GM12874 (cell line): Measurements from ENCODE around the gene ETV6.

ENCODE experiments used
- TF ChIP-seq, protein P1 (sequence below): IDR thresholded peaks from 2 replicates; pipeline ENCODE4 v1.5.1; 2011; ENCODE audit warnings: low read depth, mild to moderate bottlenecking, control low read depth, low read length, moderate library complexity; ENCODE audit not compliant: insufficient read depth

Gene ETV6

DNA sequence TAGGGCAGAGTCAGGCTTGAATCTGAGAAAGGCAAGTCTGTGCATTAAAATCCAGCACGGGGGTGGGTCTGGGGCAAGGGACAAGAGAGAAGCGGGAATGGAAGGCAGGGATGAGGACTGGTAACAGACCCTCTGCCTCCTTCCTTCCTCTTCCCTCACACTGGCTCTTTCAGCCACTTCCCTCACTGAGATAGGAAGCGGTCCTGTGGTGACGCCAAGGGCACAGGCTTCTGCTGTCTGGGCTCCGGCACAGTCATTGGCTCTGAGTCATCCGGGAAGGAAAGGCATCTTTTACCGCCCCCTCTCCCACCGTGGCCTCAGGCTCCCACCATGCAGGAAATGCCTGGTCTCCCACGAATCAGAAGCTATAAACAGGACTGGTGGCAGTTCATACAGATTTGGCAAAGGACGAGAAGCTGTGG, 70.2 kb downstream of the ETV6 start:
- TF ChIP-seq, protein P1, sequence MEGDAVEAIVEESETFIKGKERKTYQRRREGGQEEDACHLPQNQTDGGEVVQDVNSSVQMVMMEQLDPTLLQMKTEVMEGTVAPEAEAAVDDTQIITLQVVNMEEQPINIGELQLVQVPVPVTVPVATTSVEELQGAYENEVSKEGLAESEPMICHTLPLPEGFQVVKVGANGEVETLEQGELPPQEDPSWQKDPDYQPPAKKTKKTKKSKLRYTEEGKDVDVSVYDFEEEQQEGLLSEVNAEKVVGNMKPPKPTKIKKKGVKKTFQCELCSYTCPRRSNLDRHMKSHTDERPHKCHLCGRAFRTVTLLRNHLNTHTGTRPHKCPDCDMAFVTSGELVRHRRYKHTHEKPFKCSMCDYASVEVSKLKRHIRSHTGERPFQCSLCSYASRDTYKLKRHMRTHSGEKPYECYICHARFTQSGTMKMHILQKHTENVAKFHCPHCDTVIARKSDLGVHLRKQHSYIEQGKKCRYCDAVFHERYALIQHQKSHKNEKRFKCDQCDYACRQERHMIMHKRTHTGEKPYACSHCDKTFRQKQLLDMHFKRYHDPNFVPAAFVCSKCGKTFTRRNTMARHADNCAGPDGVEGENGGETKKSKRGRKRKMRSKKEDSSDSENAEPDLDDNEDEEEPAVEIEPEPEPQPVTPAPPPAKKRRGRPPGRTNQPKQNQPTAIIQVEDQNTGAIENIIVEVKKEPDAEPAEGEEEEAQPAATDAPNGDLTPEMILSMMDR = no peak

DNA sequence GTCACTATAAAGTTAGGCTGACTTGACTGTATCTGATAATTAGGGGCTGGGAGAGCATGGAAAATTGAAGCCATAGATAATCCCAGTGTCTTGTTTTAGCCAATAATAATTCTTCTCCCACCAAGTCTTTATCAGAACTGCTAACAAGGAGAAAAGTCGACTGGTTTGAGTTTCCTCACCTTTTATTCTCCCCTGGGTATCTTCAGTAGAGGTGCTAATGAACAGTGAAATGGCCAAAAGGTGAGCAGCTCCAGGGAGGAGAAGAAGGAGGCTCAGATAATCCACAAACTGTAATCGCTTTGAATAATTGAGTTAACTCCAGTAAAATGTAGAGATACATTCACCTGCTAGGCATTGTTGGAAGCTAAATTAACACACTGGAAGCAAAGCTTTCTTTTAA, 72.6 kb downstream of the ETV6 start:
- TF ChIP-seq, protein P1 = no peak

DNA sequence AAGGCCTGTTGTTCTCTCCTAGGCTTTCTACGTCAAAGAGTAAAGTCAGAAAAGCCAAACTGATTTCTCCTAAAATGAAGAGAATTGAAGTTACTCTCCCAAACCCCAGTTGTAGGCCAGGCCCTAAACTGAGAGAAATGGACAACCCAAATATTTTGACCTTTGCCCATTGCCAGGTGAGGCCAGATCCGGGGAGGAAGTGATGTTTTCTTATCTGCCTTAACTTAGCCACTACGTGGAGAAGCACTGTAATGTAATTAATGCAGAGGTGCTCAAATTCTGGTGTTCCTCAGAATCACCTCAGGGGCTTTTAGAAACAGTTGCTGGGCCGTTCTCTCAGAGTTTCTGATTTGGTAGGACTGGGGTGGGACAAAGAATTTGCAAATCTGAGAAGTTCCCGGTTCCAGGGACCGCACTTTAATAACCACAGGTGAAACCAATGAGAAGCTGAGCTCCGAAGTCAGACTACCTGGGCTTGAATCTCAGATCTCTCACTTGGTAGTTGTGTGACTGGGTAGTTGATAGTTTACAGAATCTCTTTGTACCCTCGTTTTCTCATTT, 73.2 kb downstream of the ETV6 start:
- TF ChIP-seq, protein P1 = no peak

- TF ChIP-seq, protein P1 = no peak
These were observed 74.5 kb downstream of the ETV6 start for GRCh38 chr12:11723993-11724392.

- TF ChIP-seq, protein P1 = no peak
These were observed 75.4 kb downstream of the ETV6 start for GRCh38 chr12:11724888-11725311.

- TF ChIP-seq, protein P1 = no peak
These were observed 76.2 kb downstream of the ETV6 start for GRCh38 chr12:11725686-11726085.

- TF ChIP-seq, protein P1 = no peak
These were observed 77.2 kb downstream of the ETV6 start for GRCh38 chr12:11726659-11727058.
